Measurements from ENCODE around the gene LPO. TPM values are rescaled to one million over a fixed set of nuclear protein-coding genes. Genes with fewer than 3 reads are reported as not detected.

Gene LPO
- total RNA-seq, 1 donor from 2014 or later, result not detected

- intact Hi-C loops (cut with micrococcal nuclease), result no loop called here
Observed at GRCh38 chr17:58253082-58253481, 14.7 kb downstream of the LPO start.

GRCh38 chr17:58254803-58255202 lies 16.4 kb downstream of the LPO start:
- intact Hi-C loops (cut with micrococcal nuclease), result no loop called here

GRCh38 chr17:58262149-58262548 lies 23.8 kb downstream of the LPO start:
- intact Hi-C loops (cut with micrococcal nuclease), result no loop called here

GRCh38 chr17:58263773-58264172 lies 25.4 kb downstream of the LPO start:
- intact Hi-C loops (cut with micrococcal nuclease), result no loop called here

GRCh38 chr17:58264407-58265103 lies 26.2 kb downstream of the LPO start:
- intact Hi-C loops (cut with micrococcal nuclease), result no loop called here

GRCh38 chr17:58265271-58265670 lies 26.9 kb downstream of the LPO start:
- intact Hi-C loops (cut with micrococcal nuclease), result no loop called here

- intact Hi-C loops (cut with micrococcal nuclease), result no loop called here
Observed at GRCh38 chr17:58265902-58266875, 27.8 kb downstream of the LPO start.

- intact Hi-C loops (cut with micrococcal nuclease), result no loop called here
Observed at GRCh38 chr17:58267347-58268324, 29.3 kb downstream of the LPO start.

GRCh38 chr17:58268326-58268725 lies 29.9 kb downstream of the LPO start:
- intact Hi-C loops (cut with micrococcal nuclease), result no loop called here

GRCh38 chr17:58268774-58269556 lies 30.6 kb downstream of the LPO start:
- intact Hi-C loops (cut with micrococcal nuclease), result no loop called here

GRCh38 chr17:58269557-58270291 lies 31.3 kb downstream of the LPO start:
- intact Hi-C loops (cut with micrococcal nuclease), result no loop called here

GRCh38 chr17:58270476-58271215 lies 32.3 kb downstream of the LPO start:
- intact Hi-C loops (cut with micrococcal nuclease), result no loop called here

GRCh38 chr17:58271216-58271931 lies 33.0 kb downstream of the LPO start:
- intact Hi-C loops (cut with micrococcal nuclease), result no loop called here

- intact Hi-C loops (cut with micrococcal nuclease), result no loop called here
Observed at GRCh38 chr17:58272367-58273280, 34.2 kb downstream of the LPO start.

- intact Hi-C loops (cut with micrococcal nuclease), result no loop called here
Observed at GRCh38 chr17:58273453-58274104, 35.2 kb downstream of the LPO start.

- intact Hi-C loops (cut with micrococcal nuclease), result no loop called here
Observed at GRCh38 chr17:58275417-58275816, 37.0 kb downstream of the LPO start.

- intact Hi-C loops (cut with micrococcal nuclease), result no loop called here
Observed at GRCh38 chr17:58276423-58276822, 38.0 kb downstream of the LPO start.
